ENCODE results near the gene CD300LF.

The CD300LF gene

GRCh38 chr17:74746922-74747321 is 34.2 kb upstream of the CD300LF start:
- DNase-seq: no peak
- H3K9me3 ChIP-seq (ENCODE audit: control insufficient read depth, low read length): no peaks in the 10 kb centered on the region
- peak overlapping the region; percentile 13 for H3K4me3 ChIP-seq (ENCODE audit: insufficient read depth, low read depth, low read length, poor library complexity, severe bottlenecking)
- H3K36me3 ChIP-seq (ENCODE audit: control insufficient read depth, insufficient read depth, low read length): no peaks in the 10 kb centered on the region
- no peaks in the 10 kb centered on the region for H3K27me3 ChIP-seq (replicated peaks; ENCODE audit: control insufficient read depth, insufficient read depth, low read length, poor library complexity, severe bottlenecking)
- peaks cover 62% of the 10 kb centered on the region for H3K4me1 ChIP-seq (ENCODE audit: control insufficient read depth, insufficient read depth, low read length, poor library complexity, severe bottlenecking)
- H3K27ac ChIP-seq (ENCODE audit: insufficient read depth, low read length, poor library complexity, severe bottlenecking): peak overlapping the region; percentile 51

DNA sequence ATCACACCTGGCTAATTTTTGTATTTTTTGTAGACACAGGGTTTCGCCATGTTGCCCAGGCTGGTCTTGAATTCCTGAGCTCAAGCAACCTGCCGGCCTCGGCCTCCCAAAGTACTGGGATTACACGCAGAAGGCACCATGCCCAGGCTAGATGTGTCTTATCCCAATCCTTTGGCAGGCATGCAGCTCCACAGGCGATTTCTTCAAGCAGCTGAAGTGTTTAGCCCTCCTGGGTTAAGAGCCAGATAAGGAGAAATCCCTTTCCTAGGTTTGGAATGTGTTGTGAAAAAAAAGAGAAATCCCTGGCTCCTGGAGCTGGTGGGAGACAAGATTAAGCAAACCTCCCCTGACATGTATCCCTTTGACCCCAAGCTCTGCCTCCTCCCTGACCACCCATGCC is 33.7 kb upstream of the CD300LF start:
- Histone ChIP-seq H3K36me3 (ENCODE audit: control insufficient read depth, insufficient read depth, low read length) (no peaks in the 10 kb centered on the region), H3K27me3 (replicated peaks; ENCODE audit: control insufficient read depth, insufficient read depth, low read length, poor library complexity, severe bottlenecking) (no peaks in the 10 kb centered on the region), H3K4me1 (ENCODE audit: control insufficient read depth, insufficient read depth, low read length, poor library complexity, severe bottlenecking) (peaks cover 62% of the 10 kb centered on the region), H3K27ac (ENCODE audit: insufficient read depth, low read length, poor library complexity, severe bottlenecking) (peak overlapping the region; percentile 51), H3K9me3 (ENCODE audit: control insufficient read depth, low read length) (no peaks in the 10 kb centered on the region), H3K4me3 (ENCODE audit: insufficient read depth, low read depth, low read length, poor library complexity, severe bottlenecking) (no peak overlapping the region)
- DNase-seq: no peak

GRCh38 chr17:74745548-74746177 is 32.9 kb upstream of the CD300LF start:
- H3K27ac ChIP-seq (ENCODE audit: insufficient read depth, low read length, poor library complexity, severe bottlenecking): no peak overlapping the region
- H3K4me1 ChIP-seq (ENCODE audit: control insufficient read depth, insufficient read depth, low read length, poor library complexity, severe bottlenecking): peaks cover 62% of the 10 kb centered on the region
- DNase-seq: no peak
- H3K9me3 ChIP-seq (ENCODE audit: control insufficient read depth, low read length): no peaks in the 10 kb centered on the region
- H3K36me3 ChIP-seq (ENCODE audit: control insufficient read depth, insufficient read depth, low read length): no peaks in the 10 kb centered on the region
- no peak overlapping the region for H3K4me3 ChIP-seq (ENCODE audit: insufficient read depth, low read depth, low read length, poor library complexity, severe bottlenecking)
- no peaks in the 10 kb centered on the region for H3K27me3 ChIP-seq (replicated peaks; ENCODE audit: control insufficient read depth, insufficient read depth, low read length, poor library complexity, severe bottlenecking)

DNA sequence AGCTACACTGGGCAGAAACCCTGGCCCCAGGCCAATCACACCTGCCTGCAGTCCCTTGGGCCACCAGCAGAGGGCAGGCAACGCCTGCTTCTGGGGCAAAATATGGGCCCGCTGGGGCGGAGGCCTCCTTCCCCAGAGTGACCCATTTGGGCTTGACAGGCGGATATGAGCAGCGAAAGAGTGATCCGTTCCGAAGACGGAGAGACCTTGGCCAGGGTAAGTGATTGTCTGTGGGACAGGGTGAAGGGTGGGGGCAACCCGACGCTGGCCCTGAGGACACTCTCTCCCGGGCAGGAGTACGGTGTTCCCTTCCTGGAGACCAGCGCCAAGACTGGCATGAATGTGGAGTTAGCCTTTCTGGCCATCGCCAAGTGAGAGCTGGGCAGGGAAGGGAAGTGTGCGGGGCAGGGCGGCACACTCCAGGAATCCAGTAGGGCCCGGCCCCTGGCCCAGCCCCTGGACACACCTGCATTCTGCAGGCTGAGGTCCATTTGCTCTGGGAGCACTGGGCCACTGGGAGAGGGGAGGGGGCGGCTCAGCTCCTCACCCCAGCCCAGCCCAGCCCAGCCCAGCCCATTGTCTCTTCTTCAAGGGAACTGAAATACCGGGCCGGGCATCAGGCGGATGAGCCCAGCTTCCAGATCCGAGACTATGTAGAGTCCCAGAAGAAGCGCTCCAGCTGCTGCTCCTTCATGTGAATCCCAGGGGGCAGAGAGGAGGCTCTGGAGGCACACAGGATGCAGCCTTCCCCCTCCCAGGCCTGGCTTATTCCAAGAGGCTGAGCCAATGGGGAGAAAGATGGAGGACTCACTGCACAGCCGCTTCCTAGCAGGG is 32.2 kb upstream of the CD300LF start:
- H3K9me3 ChIP-seq (ENCODE audit: control insufficient read depth, low read length): no peaks in the 10 kb centered on the region
- peaks cover 68% of the 10 kb centered on the region for H3K4me1 ChIP-seq (ENCODE audit: control insufficient read depth, insufficient read depth, low read length, poor library complexity, severe bottlenecking)
- H3K27ac ChIP-seq (ENCODE audit: insufficient read depth, low read length, poor library complexity, severe bottlenecking): no peak overlapping the region
- H3K27me3 ChIP-seq (replicated peaks; ENCODE audit: control insufficient read depth, insufficient read depth, low read length, poor library complexity, severe bottlenecking): no peaks in the 10 kb centered on the region
- peak; percentile 73 to 83 (median 82) for DNase-seq
- no peaks in the 10 kb centered on the region for H3K36me3 ChIP-seq (ENCODE audit: control insufficient read depth, insufficient read depth, low read length)
- peak overlapping the region; percentile 17 for H3K4me3 ChIP-seq (ENCODE audit: insufficient read depth, low read depth, low read length, poor library complexity, severe bottlenecking)

DNA sequence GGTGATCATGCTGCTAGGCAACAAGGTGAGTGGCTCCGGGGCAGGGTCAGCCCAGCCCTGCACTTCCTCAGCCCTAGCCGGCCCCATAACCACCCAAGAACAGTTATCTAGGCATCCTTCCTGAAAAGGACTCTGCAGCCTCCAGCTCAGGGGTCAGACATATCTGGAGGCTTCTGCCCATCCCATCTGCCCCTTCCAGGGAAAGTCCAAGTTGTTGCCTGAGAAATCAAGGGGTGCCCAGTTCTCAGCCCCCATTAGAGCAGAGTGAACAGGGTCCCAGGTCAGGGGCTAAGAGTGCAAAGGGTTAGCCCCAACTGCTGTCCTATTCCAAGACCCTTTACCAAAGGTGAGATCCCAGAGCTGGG is 31.6 kb upstream of the CD300LF start:
- Histone ChIP-seq H3K4me3 (ENCODE audit: insufficient read depth, low read depth, low read length, poor library complexity, severe bottlenecking) (no peak overlapping the region), H3K9me3 (ENCODE audit: control insufficient read depth, low read length) (no peaks in the 10 kb centered on the region), H3K27ac (ENCODE audit: insufficient read depth, low read length, poor library complexity, severe bottlenecking) (peak overlapping the region; percentile 47), H3K4me1 (ENCODE audit: control insufficient read depth, insufficient read depth, low read length, poor library complexity, severe bottlenecking) (peaks cover 74% of the 10 kb centered on the region), H3K27me3 (replicated peaks; ENCODE audit: control insufficient read depth, insufficient read depth, low read length, poor library complexity, severe bottlenecking) (no peaks in the 10 kb centered on the region), H3K36me3 (ENCODE audit: control insufficient read depth, insufficient read depth, low read length) (no peaks in the 10 kb centered on the region)
- DNase-seq: no peak

DNA sequence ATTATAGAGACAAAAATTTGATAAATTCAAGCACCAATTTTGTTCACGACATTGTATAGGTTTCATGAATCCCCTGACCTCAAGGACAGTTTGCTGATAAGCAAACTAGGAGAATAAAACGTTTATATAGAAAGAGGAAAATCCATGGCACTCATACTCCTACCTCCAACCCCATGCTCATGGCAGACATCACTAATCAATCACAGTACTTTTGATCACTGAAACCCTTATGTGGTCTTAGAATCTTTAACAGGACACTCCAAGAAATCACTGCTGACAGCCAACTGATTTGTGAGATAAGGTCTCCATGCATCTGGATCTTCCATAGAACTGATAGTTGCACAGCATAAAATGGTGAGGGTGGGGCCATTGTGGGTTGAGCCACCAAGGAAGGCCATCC is 31.0 kb upstream of the CD300LF start:
- Histone ChIP-seq H3K9me3 (ENCODE audit: control insufficient read depth, low read length) (no peaks in the 10 kb centered on the region), H3K4me1 (ENCODE audit: control insufficient read depth, insufficient read depth, low read length, poor library complexity, severe bottlenecking) (peaks cover 80% of the 10 kb centered on the region), H3K27ac (ENCODE audit: insufficient read depth, low read length, poor library complexity, severe bottlenecking) (peak overlapping the region; percentile 47), H3K4me3 (ENCODE audit: insufficient read depth, low read depth, low read length, poor library complexity, severe bottlenecking) (no peak overlapping the region), H3K36me3 (ENCODE audit: control insufficient read depth, insufficient read depth, low read length) (no peaks in the 10 kb centered on the region), H3K27me3 (replicated peaks; ENCODE audit: control insufficient read depth, insufficient read depth, low read length, poor library complexity, severe bottlenecking) (no peaks in the 10 kb centered on the region)
- DNase-seq: no peak

- Histone ChIP-seq H3K36me3 (ENCODE audit: control insufficient read depth, insufficient read depth, low read length) (no peaks in the 10 kb centered on the region), H3K27ac (ENCODE audit: insufficient read depth, low read length, poor library complexity, severe bottlenecking) (peak overlapping the region; percentile 47), H3K9me3 (ENCODE audit: control insufficient read depth, low read length) (no peaks in the 10 kb centered on the region), H3K4me3 (ENCODE audit: insufficient read depth, low read depth, low read length, poor library complexity, severe bottlenecking) (no peak overlapping the region), H3K4me1 (ENCODE audit: control insufficient read depth, insufficient read depth, low read length, poor library complexity, severe bottlenecking) (peaks cover 87% of the 10 kb centered on the region), H3K27me3 (replicated peaks; ENCODE audit: control insufficient read depth, insufficient read depth, low read length, poor library complexity, severe bottlenecking) (no peaks in the 10 kb centered on the region)
- DNase-seq: no peak
Observed at GRCh38 chr17:74742978-74743545, 30.3 kb upstream of the CD300LF start.

GRCh38 chr17:74742153-74742515 is 29.4 kb upstream of the CD300LF start:
- no peaks in the 10 kb centered on the region for H3K36me3 ChIP-seq (ENCODE audit: control insufficient read depth, insufficient read depth, low read length)
- peak overlapping the region; percentile 28 for H3K27ac ChIP-seq (ENCODE audit: insufficient read depth, low read length, poor library complexity, severe bottlenecking)
- no peaks in the 10 kb centered on the region for H3K9me3 ChIP-seq (ENCODE audit: control insufficient read depth, low read length)
- H3K4me3 ChIP-seq (ENCODE audit: insufficient read depth, low read depth, low read length, poor library complexity, severe bottlenecking): peak overlapping the region; percentile 1
- H3K27me3 ChIP-seq (replicated peaks; ENCODE audit: control insufficient read depth, insufficient read depth, low read length, poor library complexity, severe bottlenecking): no peaks in the 10 kb centered on the region
- no peak for DNase-seq
- peaks cover 84% of the 10 kb centered on the region for H3K4me1 ChIP-seq (ENCODE audit: control insufficient read depth, insufficient read depth, low read length, poor library complexity, severe bottlenecking)

GRCh38 chr17:74740641-74741387 is 28.1 kb upstream of the CD300LF start:
- Histone ChIP-seq H3K36me3 (ENCODE audit: control insufficient read depth, insufficient read depth, low read length) (no peaks in the 10 kb centered on the region), H3K27me3 (replicated peaks; ENCODE audit: control insufficient read depth, insufficient read depth, low read length, poor library complexity, severe bottlenecking) (no peaks in the 10 kb centered on the region), H3K9me3 (ENCODE audit: control insufficient read depth, low read length) (no peaks in the 10 kb centered on the region), H3K27ac (ENCODE audit: insufficient read depth, low read length, poor library complexity, severe bottlenecking) (peak overlapping the region; percentile 35), H3K4me3 (ENCODE audit: insufficient read depth, low read depth, low read length, poor library complexity, severe bottlenecking) (no peak overlapping the region), H3K4me1 (ENCODE audit: control insufficient read depth, insufficient read depth, low read length, poor library complexity, severe bottlenecking) (peaks cover 80% of the 10 kb centered on the region)
- DNase-seq: no peak
